HG02981 (cell line): ENCODE results near the gene OR8H3.
"Not testable (repeated sequence)": the region's sequence is repeated elsewhere in the genome, so short reads cannot be mapped to it uniquely, and the experiment has no call there.

Source experiments
- ATAC-seq: cut with Tn5 transposase; IDR thresholded peaks from one replicate; pipeline ENCODE4 v1.9.1; 2021; ENCODE audit warnings: mild to moderate bottlenecking, moderate library complexity; ENCODE audit not compliant: unreplicated experiment

The OR8H3 gene, protein sequence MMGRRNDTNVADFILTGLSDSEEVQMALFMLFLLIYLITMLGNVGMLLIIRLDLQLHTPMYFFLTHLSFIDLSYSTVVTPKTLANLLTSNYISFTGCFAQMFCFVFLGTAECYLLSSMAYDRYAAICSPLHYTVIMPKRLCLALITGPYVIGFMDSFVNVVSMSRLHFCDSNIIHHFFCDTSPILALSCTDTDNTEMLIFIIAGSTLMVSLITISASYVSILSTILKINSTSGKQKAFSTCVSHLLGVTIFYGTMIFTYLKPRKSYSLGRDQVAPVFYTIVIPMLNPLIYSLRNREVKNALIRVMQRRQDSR

DNA sequence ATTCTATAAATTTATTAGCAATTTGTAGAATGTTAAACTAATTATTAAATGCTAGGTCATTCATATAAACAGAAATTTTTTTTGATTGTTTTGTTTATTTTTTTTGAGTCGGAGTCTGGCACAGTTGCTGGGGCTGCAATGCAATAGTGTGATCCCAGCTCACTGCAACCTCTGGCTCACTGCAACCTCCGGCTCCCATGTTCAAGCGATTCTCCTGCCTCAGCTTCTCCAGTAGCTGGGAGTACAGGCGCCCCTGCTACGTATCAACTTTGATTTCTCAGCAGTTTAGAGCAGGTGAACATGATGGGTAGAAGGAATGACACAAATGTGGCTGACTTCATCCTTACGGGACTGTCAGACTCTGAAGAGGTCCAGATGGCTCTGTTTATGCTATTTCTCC lies at the start of gene OR8H3:
Gene OR8H3 (plus strand): TSS at position 301 of the 400 bp plus-strand sequence. CDS start 0 bp downstream, at position 301.
- no peak for ATAC-seq

DNA sequence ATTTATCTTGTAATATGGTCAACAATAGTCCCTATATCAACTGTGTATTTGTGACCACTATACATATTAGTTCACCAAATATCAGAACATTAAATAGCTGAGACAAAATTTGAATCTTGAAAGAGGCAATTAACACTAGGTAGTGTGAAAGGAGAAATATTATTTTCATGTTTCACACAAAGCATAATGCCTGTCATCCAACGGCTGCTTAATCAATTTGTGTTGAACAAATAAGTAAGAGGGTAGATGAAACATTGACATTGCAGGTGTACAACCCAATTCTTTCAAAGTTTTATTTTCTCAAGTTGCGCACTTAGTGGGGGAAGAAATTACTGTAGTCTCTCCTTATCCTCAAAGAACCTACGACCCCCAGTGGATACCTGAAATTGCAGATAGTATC lies 32.5 kb upstream of the OR8H3 start:
- no peak for ATAC-seq

DNA sequence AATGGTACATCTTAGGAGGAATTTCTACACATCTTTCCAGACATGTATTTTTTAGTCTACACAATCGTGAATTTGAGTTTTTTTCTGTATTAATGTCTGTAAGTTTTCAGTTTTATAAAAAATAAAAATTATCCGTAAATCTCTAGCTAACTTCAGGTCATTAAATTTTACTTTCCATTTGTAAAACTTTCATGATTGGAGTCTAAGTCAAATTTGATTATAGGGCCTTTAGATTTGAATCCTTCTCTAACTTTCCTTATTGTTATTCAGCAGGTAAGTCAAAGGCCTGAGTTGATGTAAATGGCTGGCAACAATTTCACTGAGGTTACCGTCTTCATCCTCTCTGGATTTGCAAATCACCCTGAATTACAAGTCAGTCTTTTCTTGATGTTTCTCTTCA lies 29.2 kb upstream of the OR8H3 start, which contains the start of gene OR8I2:
Gene OR8I2 (plus strand): TSS at position 301 of the 400 bp plus-strand sequence. CDS start 0 bp downstream, at position 301.
- no peak for ATAC-seq

DNA sequence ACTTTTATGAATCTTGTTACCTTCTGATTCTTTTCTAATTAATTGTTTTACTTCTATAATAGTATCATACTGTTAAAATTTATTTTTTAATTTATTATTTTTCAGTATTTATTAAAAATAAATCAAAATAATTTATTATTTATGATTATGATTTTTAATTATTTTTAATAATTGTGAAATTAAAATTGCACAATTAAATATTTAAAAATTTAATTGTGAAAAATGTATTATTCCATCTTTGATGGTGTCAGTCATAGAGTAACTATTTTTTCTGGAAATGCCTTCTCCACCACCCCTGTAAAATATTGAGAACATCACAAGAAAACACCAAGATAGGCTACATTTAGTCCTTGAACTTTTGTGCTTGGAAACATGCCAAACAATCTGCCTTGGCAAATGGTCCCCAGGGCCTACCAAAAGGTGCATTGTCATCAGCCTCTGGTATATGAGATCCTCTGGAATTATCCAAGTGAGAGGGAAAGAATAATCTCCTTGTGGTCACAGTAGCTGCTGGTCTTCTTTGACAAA lies 18.9 kb upstream of the OR8H3 start, which contains the start of gene OR8H2:
Gene OR8H2 (plus strand): TSS at position 478 of the 528 bp plus-strand sequence. CDS start 1,356 bp downstream, outside the sequence.
- no peak for ATAC-seq

DNA sequence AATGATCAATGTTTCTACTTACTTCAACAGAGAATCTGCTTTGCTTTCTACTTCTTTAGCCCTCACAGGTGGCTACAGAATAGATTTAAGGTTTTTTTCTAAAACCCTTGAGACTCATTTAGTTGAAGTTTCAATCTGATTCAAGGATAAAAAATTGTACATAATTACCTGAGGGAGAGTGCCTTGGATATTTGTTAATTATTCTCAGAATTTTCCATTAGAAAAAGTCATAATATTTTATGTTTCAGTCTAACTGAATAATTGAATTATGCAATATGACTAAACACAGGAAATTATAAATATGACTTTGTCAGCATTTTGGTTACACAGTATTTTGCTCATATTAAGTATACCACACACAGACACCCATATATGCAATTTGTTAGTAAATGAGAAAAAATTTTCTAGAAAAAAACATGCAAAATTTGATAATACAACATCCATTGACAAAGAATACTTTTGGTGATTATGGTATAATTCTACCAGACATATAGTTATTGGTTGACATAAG lies 18.0 kb downstream of the OR8H3 start, which contains the start of gene OR8J3:
Gene OR8J3 (minus strand): TSS at position 51 of the 511 bp plus-strand sequence. CDS start 2,483 bp downstream, outside the sequence.
- no peak for ATAC-seq

DNA sequence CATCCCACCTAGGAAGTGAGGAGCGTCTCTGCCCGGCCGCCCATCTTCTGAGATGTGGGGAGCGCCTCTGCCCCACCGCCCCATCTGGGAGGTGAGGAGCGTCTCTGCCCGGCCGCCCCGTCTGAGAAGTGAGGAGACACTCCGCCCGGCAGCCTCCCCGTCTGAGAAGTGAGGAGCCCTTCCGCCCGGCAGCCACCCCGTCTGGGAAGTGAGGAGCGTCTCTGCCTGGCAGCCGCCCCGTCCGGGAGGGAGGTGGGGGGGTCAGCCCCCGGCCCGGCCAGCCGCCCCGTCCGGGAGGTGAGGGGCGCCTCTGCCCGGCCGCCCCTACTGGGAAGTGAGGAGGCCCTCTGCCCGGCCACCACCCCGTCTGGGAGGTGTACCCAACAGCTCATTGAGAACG lies 21.5 kb downstream of the OR8H3 start:
- ATAC-seq, result not testable (repeated sequence)

DNA sequence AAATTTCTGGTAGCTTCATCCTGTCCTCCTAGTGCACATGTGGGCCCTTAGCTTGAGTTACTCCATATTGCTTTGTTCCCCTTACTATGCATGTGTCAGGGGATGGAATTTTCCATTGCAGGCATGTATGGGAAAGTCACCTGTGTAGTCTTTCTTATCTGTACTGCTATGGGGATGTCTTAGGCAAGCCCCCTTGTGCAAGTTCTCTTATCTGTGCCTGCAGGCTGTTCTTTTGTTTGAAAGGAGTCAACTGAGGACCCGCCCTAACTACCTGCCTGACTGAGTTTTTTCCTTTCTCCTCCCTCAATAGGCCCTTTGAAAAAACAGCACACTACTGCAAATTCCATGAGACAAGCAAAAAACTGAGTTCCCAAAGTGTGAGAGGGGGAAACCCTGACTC lies 29.2 kb downstream of the OR8H3 start:
- ATAC-seq, result no peak

DNA sequence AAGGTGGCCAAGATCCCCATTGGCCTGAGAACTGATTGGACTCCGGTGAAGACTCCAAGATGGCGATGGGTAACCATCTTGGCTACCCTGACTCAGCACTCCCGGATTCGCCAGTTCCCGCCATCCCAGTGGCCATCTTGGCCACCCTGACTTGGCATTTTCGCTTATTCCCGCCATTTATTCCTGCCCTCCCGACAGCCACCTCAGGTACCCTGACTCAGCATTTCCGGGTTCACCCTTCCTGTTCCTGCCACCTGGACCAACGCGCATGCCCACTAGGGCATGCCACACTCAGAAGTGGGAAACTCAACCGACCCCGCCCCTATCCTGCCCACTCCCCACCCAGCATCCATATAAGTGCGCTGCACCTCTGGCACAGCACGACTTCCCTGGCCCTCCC lies 30.2 kb downstream of the OR8H3 start:
- ATAC-seq, result no peak

DNA sequence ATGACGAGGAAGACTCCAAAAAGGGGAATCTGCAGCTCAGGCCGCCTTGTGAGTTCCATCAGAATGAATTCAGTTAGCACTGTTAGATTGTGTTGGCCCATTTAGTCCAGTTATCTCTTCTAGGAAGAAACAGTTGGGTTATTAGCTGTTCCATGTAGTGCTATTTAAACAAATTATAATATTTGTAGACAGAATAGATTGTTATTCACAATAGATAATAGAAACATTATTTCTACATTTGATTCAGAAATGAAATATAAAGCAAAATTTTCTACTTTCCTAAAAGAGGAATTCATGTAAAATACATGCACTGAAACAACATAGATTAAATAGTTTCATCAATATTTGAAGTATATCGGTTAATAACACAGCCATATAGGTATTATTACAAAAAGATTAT lies 38.0 kb downstream of the OR8H3 start, which contains the start of gene OR8K5:
Gene OR8K5 (minus strand): TSS at position 101 of the 400 bp plus-strand sequence. CDS start 0 bp downstream, at position 101.
- ATAC-seq, result no peak

DNA sequence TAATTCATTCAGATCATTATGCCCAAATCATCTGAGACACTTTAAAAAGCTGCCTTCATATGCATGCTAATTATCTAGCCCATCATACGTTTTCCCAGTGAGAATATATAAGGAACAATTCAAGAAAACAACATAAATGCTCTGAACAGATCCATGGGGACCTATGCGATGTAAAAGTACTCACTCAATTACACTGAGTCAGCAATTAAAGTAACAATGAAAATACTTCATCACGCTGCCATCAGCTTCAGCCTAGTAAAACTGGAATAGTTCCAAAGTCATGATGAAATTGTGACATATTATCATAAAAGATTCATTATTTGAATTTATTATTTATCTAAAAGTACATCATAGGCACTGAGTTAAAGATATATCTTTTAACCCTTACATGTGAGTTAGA lies 41.6 kb downstream of the OR8H3 start:
- no peak for ATAC-seq

DNA sequence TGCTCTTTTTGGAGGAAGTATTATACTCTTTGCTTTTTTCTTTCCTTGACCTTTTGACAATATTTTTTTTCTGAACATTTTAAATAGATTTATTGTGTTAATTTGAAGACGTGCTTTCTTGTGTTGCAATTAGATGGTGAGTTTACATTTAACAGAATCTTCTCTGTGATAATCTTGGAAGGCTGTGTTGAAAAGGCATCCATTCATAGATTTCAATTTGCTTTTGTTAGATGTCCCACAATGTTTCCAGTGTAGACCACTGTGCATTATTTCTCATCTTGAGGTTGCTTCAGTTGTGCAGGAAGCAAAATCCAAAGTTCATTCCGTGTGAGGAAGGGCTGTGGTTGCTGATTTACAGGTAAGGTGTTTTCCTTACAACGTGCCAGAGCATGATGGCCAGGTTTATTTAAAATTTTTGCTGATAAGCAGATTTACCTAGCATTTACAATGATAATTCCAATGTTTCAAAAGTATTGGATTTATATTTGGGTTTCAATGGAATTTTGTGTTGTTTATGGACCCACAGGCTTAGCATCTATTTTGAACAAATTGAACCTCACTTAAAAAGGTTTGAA lies 50.2 kb downstream of the OR8H3 start:
- ATAC-seq, result no peak
